ENCODE data around the gene GGCT. TPM values are rescaled to one million over a fixed set of nuclear protein-coding genes. Genes with fewer than 3 reads are reported as not detected.
"Not testable (repeated sequence)": the region's sequence is repeated elsewhere in the genome, so short reads cannot be mapped to it uniquely, and the experiment has no call there.

The GGCT gene
- total RNA-seq, 2 experiments from 2014 or later, result 78.6 to 78.7 TPM

- POLR2A ChIA-PET, result no interaction called here
- intact Hi-C loops (cut with micrococcal nuclease), result no loop called here
Observed at GRCh38 chr7:30510124-30511075, 5.8 kb upstream of the GGCT start.

GRCh38 chr7:30509171-30509857 lies 4.7 kb upstream of the GGCT start:
- DNase-seq; H3K4me1 Mint-ChIP-seq (ENCODE audit: low read depth); ATAC-seq; H3K27me3 Mint-ChIP-seq; H3K36me3 Mint-ChIP-seq (ENCODE audit: low read depth); H3K4me3 Mint-ChIP-seq; POLR2A ChIA-PET; H3K9me3 Mint-ChIP-seq; H3K27ac Mint-ChIP-seq: not testable (repeated sequence)
- intact Hi-C loops (cut with micrococcal nuclease), result loop anchor here (10.0 kb wide), 1 partner anchor 235 kb away; no protein-coding TSS in a partner anchor
- CTCF ChIA-PET, result interaction anchor here (2.8 kb wide), 1 partner anchor 55 kb away, joined by 31 read pairs; no protein-coding TSS in a partner anchor

More at GRCh38 chr7:30510124-30511075, 5.8 kb upstream of the GGCT start:
- Mint-ChIP-seq H3K4me3 (no peak overlapping the region), H3K27me3 (no peaks in the 10 kb centered on the region), H3K36me3 (ENCODE audit: low read depth) (no peaks in the 10 kb centered on the region), H3K9me3 (no peaks in the 10 kb centered on the region), H3K27ac (no peak overlapping the region), H3K4me1 (ENCODE audit: low read depth) (peaks cover 6% of the 10 kb centered on the region)
- DNase-seq (peak; percentile 36), ATAC-seq (peak; percentile 77)
- CTCF ChIA-PET, result interaction anchor here (0.6 to 2.8 kb wide), 15 partner anchors 11 to 239 kb away, joined by 3 to 31 read pairs (median 4); no protein-coding TSS in a partner anchor
- TF ChIP-seq CTCF (IDR thresholded peaks at IDR 0.05), result peak; percentile 91

GRCh38 chr7:30507346-30507900 lies 2.8 kb upstream of the GGCT start:
- CTCF ChIA-PET, result interaction anchor here (2.2 kb wide), 1 partner anchor 57 kb away, joined by 11 read pairs; no protein-coding TSS in a partner anchor
- peaks cover 15% of the 10 kb centered on the region for H3K36me3 Mint-ChIP-seq (ENCODE audit: low read depth)
- POLR2A ChIA-PET, result interaction anchor here (0.8 to 1.7 kb wide), 2 partner anchors 30 to 57 kb away, joined by 3 read pairs; no protein-coding TSS in a partner anchor
- H3K4me3 Mint-ChIP-seq, ATAC-seq, H3K27ac Mint-ChIP-seq, H3K9me3 Mint-ChIP-seq, DNase-seq, H3K27me3 Mint-ChIP-seq: not testable (repeated sequence)
- H3K4me1 Mint-ChIP-seq (ENCODE audit: low read depth), result peaks cover 23% of the 10 kb centered on the region
- intact Hi-C loops (cut with micrococcal nuclease), result loop anchor here (10.0 kb wide), 1 partner anchor 233 kb away; no protein-coding TSS in a partner anchor

- TF ChIP-seq CTCF (IDR thresholded peaks at IDR 0.05), result no peak
- peaks cover 29% of the 10 kb centered on the region for H3K36me3 Mint-ChIP-seq (ENCODE audit: low read depth)
- no peak for DNase-seq
- ChIA-PET CTCF (interaction anchor here (1.0 to 1.4 kb wide), 5 partner anchors 11 to 228 kb away, joined by 3 to 4 read pairs (median 3); no protein-coding TSS in a partner anchor), POLR2A (interaction anchor here (0.6 to 1.7 kb wide), 4 partner anchors 11 to 59 kb away, joined by 3 read pairs; partner anchors contain the start of gene NOD1)
- H3K27ac Mint-ChIP-seq, result peak overlapping the region; percentile 89
- intact Hi-C loops (cut with micrococcal nuclease), result loop anchor here (2.0 to 10.0 kb wide), 2 partner anchors 26 to 230 kb away; partner anchors contain the start of gene NOD1
- H3K4me1 Mint-ChIP-seq (ENCODE audit: low read depth), result peaks cover 41% of the 10 kb centered on the region
- H3K9me3 Mint-ChIP-seq, result no peaks in the 10 kb centered on the region
- H3K27me3 Mint-ChIP-seq, result no peaks in the 10 kb centered on the region
- H3K4me3 Mint-ChIP-seq, result peak overlapping the region; percentile 80
- ATAC-seq, result peak; percentile 19
Observed at GRCh38 chr7:30505174-30505697, 607 bp upstream of the GGCT start.

- H3K27ac Mint-ChIP-seq, result peak overlapping the region; percentile 86
- ChIA-PET CTCF (no interaction called here), POLR2A (interaction anchor here (1.3 kb wide), 1 partner anchor 25 kb away, joined by 12 read pairs; the partner anchor contains the start of gene NOD1)
- no peaks in the 10 kb centered on the region for H3K27me3 Mint-ChIP-seq
- no peak for ATAC-seq
- peaks cover 39% of the 10 kb centered on the region for H3K36me3 Mint-ChIP-seq (ENCODE audit: low read depth)
- DNase-seq, result no peak
- peaks cover 46% of the 10 kb centered on the region for H3K4me1 Mint-ChIP-seq (ENCODE audit: low read depth)
- no peak for TF ChIP-seq CTCF (IDR thresholded peaks at IDR 0.05)
- no peaks in the 10 kb centered on the region for H3K9me3 Mint-ChIP-seq
- peak overlapping the region; percentile 80 for H3K4me3 Mint-ChIP-seq
- intact Hi-C loops (cut with micrococcal nuclease), result loop anchor here (2.0 to 10.0 kb wide), 2 partner anchors 25 to 229 kb away; partner anchors contain the start of gene NOD1
Observed at GRCh38 chr7:30503274-30504212, 1.1 kb downstream of the GGCT start.
